ENCODE results near the gene R3HDM1. TPM values are rescaled to one million over a fixed set of nuclear protein-coding genes. Genes with fewer than 3 reads are reported as not detected.

R3HDM1 gene
- polyA plus RNA-seq, 2 of the 4 experiments (the other 2 are of a cell fraction) = 27.6 to 63.3 TPM

DNA sequence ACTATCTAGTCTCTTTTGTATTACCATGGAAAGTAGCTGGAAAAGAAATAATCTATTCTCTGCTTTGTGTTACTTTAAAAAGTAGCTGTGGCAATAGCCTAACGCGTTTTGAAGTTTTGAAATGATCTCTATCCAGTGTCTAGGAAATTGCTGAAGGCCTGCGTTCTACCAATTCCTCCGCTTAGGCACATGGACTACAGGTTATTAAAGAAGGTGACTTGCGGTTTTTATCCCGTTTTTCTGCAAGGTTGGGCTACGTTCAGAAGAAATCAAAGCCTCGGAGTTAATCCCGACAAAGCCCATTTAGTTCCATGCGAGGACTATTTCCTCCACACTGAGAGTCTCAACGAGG is 209.7 kb downstream of the R3HDM1 start:
- 0 out of 3 replicates have a peak overlapping the region, but pooled peaks have one; percentile 11 for H3K4me2 ChIP-seq
- TF ChIP-seq ZSCAN20 (CRISPR knock-in tag; IDR thresholded peaks at IDR 0.05) (no peak), NPAS2 (CRISPR knock-in tag; IDR thresholded peaks at IDR 0.05; ENCODE audit: borderline replicate concordance) (no peak), POLR2AphosphoS2 (conservative IDR thresholded peaks at IDR 0.05; ENCODE audit: low read length) (no peak), ESRRA (IDR thresholded peaks at IDR 0.05; ENCODE audit: borderline replicate concordance, low read length) (no peak), HEYL (CRISPR knock-in tag; IDR thresholded peaks at IDR 0.05) (no peak), EHMT2 (IDR thresholded peaks at IDR 0.05; ENCODE audit: low read depth) (no peak), RNF2 (IDR thresholded peaks at IDR 0.05; ENCODE audit: borderline replicate concordance, low read depth) (no peak), EP300 (IDR thresholded peaks at IDR 0.05) (no peak), HOXA7 (CRISPR knock-in tag; IDR thresholded peaks at IDR 0.05) (no peak), NFE2L2 (conservative IDR thresholded peaks at IDR 0.05; ENCODE audit: low read length) (0 out of 2 replicates have a peak, but pooled peaks have one; percentile 5), RFX5 (IDR thresholded peaks at IDR 0.05) (no peak)
- TF ChIP-seq, protein P1, sequence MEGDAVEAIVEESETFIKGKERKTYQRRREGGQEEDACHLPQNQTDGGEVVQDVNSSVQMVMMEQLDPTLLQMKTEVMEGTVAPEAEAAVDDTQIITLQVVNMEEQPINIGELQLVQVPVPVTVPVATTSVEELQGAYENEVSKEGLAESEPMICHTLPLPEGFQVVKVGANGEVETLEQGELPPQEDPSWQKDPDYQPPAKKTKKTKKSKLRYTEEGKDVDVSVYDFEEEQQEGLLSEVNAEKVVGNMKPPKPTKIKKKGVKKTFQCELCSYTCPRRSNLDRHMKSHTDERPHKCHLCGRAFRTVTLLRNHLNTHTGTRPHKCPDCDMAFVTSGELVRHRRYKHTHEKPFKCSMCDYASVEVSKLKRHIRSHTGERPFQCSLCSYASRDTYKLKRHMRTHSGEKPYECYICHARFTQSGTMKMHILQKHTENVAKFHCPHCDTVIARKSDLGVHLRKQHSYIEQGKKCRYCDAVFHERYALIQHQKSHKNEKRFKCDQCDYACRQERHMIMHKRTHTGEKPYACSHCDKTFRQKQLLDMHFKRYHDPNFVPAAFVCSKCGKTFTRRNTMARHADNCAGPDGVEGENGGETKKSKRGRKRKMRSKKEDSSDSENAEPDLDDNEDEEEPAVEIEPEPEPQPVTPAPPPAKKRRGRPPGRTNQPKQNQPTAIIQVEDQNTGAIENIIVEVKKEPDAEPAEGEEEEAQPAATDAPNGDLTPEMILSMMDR (IDR thresholded peaks at IDR 0.05) = 0 out of 3 replicates have a peak, but pooled peaks have one; percentile 48
- TF ChIP-seq, protein P2, sequence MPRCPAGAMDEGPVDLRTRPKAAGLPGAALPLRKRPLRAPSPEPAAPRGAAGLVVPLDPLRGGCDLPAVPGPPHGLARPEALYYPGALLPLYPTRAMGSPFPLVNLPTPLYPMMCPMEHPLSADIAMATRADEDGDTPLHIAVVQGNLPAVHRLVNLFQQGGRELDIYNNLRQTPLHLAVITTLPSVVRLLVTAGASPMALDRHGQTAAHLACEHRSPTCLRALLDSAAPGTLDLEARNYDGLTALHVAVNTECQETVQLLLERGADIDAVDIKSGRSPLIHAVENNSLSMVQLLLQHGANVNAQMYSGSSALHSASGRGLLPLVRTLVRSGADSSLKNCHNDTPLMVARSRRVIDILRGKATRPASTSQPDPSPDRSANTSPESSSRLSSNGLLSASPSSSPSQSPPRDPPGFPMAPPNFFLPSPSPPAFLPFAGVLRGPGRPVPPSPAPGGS (IDR thresholded peaks at IDR 0.05) = no peak
- TF ChIP-seq, protein P3, sequence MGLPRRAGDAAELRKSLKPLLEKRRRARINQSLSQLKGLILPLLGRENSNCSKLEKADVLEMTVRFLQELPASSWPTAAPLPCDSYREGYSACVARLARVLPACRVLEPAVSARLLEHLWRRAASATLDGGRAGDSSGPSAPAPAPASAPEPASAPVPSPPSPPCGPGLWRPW (IDR thresholded peaks at IDR 0.05) = no peak
- ChIA-PET CTCF (interaction anchor here (0.6 to 1.9 kb wide), 5 partner anchors 30 to 221 kb away, joined by 3 to 5 read pairs (median 3); no protein-coding TSS in a partner anchor), POLR2A (interaction anchor here (0.5 to 0.8 kb wide), 7 partner anchors 16 to 244 kb away, joined by 3 to 6 read pairs (median 3); partner anchors contain the start of genes R3HDM1 and ZRANB3)
- ATAC-seq = no peak
- H3K9me3 ChIP-seq = no peaks in the 10 kb centered on the region
- DNase-seq (ENCODE audit: low read depth in 1 of 2, low spot score in 1 of 2) = no peak
- 69% methylated on average over 11 of the region's 11 CpGs for WGBS (ENCODE audit: missing lambda C conversion rate)
- H3K27ac ChIP-seq = peak overlapping the region in 1 of 2 experiments; percentile 51; a peak in 2 of 6 replicates
- H3K4me3 ChIP-seq = no peak overlapping the region
- no peak for FAIRE-seq
- peaks cover 26% of the 10 kb centered on the region; the same call in 2 of the 3 replicates for H3K4me1 ChIP-seq

DNA sequence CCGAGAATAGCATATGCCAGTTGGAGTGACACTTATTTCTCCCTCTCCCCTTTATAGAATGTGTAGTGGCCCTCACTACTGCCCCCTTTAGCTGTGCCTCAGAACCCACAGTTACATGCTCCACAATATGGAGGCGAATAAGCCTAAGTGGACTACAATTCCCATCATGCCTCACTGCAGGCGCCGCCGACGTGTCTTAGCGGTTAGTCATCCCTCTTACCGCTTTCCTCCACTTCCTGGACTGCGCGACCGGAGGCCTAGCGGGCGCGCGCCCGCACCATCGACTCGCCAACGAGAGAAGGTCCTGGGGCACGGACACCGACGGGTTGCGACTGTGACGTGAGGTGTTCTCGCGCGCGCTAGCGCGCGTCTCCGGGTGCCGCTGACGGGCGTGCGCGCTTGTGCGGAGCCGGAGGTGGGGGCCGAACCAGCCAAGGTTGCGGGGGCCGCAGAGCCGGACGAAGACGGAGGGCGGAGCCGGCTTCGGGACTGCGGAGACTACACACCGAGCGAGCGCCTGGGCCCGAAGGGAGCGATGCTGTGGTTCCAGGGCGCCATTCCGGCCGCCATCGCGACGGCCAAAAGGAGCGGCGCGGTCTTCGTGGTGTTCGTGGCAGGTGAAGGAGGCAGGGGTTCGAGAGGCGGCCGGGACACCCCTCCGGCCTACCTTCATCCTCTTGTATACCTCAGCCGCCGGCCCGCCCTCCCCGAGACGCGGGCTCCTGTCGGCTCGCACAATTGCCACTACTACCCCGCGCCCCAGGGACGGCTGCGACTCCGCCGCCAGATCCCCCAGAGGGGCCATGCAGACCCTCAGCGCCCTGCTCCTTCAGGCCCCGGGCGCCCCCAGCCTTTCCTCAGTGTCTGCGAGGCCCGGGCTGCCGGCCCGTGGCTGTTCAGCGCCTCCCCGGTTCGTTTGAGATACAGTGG is 210.4 kb downstream of the R3HDM1 start, which contains the start of gene UBXN4:
UBXN4 (plus strand) TSS at position 461 of the 930 bp plus-strand sequence; CDS start at position 536, 75 bp downstream.
- POLR2A ChIA-PET = interaction anchor here (0.5 to 0.8 kb wide), 8 partner anchors 16 to 244 kb away, joined by 3 to 6 read pairs (median 3); partner anchors contain the start of genes R3HDM1 and ZRANB3
- peak within 1 kb of the TSS; percentile 92 to 96 for H3K27ac ChIP-seq
- CTCF ChIA-PET = interaction anchor here (0.5 to 1.9 kb wide), 6 partner anchors 30 to 221 kb away, joined by 3 to 5 read pairs (median 3); no protein-coding TSS in a partner anchor
- ATAC-seq (peak; percentile 90 to 96), DNase-seq (ENCODE audit: low read depth in 1 of 2, low spot score in 1 of 2) (peak; percentile 91 to 99), FAIRE-seq (no peak)
- H3K4me2 ChIP-seq = peak within 1 kb of the TSS; percentile 96
- WGBS (ENCODE audit: missing lambda C conversion rate) = 2% methylated on average over 17 of the region's 93 CpGs
- peak within 1 kb of the TSS; percentile 92 for H3K4me3 ChIP-seq
- no peaks in the 10 kb centered on the region for H3K9me3 ChIP-seq
- H3K4me1 ChIP-seq = peaks cover 26% of the 10 kb centered on the region; the same call in 2 of the 3 replicates
- TF ChIP-seq POLR2AphosphoS2 (conservative IDR thresholded peaks at IDR 0.05; ENCODE audit: low read length) (no peak), TFCP2L1 (CRISPR knock-in tag; IDR thresholded peaks at IDR 0.05) (no peak), ZNF302 (CRISPR knock-in tag; IDR thresholded peaks at IDR 0.05) (no peak), CBX8 (IDR thresholded peaks at IDR 0.05) (no peak), HDAC2 (IDR thresholded peaks at IDR 0.05) (no peak), EHF (CRISPR knock-in tag; IDR thresholded peaks at IDR 0.05) (no peak), ZSCAN20 (CRISPR knock-in tag; IDR thresholded peaks at IDR 0.05) (no peak), MYC (IDR thresholded peaks at IDR 0.05; ENCODE audit: borderline replicate concordance, low read length) (peak; percentile 54; the same call in 1 of the 2 replicates), FOSL2 (IDR thresholded peaks at IDR 0.05) (no peak), FOSL2 (CRISPR knock-in tag; IDR thresholded peaks at IDR 0.05) (peak; percentile 94), EP300 (IDR thresholded peaks at IDR 0.05) (no peak), ZFP36 (IDR thresholded peaks at IDR 0.05; ENCODE audit: borderline replicate concordance, partially characterized antibody) (no peak), TP53 (CRISPR knock-in tag; IDR thresholded peaks at IDR 0.05) (0 out of 2 replicates have a peak, but pooled peaks have one; percentile 56), NPAS2 (CRISPR knock-in tag; IDR thresholded peaks at IDR 0.05; ENCODE audit: borderline replicate concordance) (no peak), NR3C1 (IDR thresholded peaks at IDR 0.05) (no peak), RFX5 (IDR thresholded peaks at IDR 0.05) (no peak), FOSB (CRISPR knock-in tag; IDR thresholded peaks at IDR 0.05) (no peak), CHD2 (IDR thresholded peaks at IDR 0.05; ENCODE audit: low read length, partially characterized antibody) (no peak)
- TF ChIP-seq, protein P4, sequence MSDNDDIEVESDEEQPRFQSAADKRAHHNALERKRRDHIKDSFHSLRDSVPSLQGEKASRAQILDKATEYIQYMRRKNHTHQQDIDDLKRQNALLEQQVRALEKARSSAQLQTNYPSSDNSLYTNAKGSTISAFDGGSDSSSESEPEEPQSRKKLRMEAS (IDR thresholded peaks at IDR 0.05) = peak; percentile 55
- TF ChIP-seq, protein P1 (IDR thresholded peaks at IDR 0.05) = no peak; the same call in none of the 3 replicates
- TF ChIP-seq, protein P5, sequence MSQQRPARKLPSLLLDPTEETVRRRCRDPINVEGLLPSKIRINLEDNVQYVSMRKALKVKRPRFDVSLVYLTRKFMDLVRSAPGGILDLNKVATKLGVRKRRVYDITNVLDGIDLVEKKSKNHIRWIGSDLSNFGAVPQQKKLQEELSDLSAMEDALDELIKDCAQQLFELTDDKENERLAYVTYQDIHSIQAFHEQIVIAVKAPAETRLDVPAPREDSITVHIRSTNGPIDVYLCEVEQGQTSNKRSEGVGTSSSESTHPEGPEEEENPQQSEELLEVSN (IDR thresholded peaks at IDR 0.05; ENCODE audit: borderline replicate concordance, low read depth) = no peak

All from A549 (cell line).